Effector CD4-positive, alpha-beta T cell (primary cell): ENCODE data around the gene ZNF664.

Experiments used
- DNase-seq: peaks from one replicate; pipeline ENCODE4 v3.0.0-alpha.2; 2020

ZNF664 gene

DNA sequence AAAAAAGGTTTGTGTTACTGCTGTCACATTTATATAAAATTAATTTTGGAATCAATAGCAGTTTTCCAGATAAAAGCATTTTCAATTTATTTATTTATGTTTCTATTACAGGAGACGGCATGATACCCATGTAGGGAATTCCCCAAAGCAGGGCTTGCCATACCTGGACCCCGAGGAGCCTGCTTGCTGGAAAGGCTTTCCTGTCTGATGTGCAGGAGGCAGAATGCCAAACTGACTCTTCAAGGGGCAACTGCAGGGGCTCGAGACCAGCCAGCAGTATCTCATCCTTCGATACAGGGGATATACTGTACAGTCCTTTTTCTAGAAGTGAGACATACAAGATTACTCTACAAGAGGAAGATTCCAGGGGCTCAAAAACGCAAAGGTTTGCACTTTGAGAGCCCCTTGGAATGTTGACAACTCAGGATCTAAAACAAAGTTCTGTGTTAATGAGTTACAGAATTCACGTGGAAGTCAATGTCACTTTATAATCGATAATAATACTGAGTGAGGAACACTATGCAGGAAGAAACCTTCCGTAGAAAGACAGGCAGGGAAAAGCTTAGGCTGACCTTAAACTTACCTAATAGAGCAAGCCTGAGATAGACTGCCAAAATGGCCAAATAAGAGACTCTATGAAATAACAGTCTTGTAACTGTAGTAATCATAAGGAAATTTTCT is 38.6 kb downstream of the ZNF664 start:
- no peak for DNase-seq

DNA sequence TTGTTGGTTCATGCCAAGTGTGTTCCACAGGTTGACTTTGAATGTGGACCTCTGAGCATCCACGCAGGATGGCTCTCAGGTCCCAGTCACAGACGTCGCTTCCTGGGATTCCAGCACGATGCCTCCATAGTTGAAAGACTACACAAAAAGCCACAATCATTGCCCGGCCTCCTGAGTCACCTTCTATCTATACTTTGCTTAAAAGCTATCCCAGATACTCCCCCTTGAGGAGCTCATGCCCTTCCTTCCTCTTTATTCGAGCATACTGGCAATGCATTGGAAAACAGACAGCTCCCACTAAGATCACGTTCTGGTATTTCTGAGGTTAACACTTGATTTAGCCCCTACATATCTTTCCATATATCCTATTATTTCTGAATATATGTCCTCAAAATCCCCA is 40.1 kb downstream of the ZNF664 start:
- DNase-seq, result no peak

DNA sequence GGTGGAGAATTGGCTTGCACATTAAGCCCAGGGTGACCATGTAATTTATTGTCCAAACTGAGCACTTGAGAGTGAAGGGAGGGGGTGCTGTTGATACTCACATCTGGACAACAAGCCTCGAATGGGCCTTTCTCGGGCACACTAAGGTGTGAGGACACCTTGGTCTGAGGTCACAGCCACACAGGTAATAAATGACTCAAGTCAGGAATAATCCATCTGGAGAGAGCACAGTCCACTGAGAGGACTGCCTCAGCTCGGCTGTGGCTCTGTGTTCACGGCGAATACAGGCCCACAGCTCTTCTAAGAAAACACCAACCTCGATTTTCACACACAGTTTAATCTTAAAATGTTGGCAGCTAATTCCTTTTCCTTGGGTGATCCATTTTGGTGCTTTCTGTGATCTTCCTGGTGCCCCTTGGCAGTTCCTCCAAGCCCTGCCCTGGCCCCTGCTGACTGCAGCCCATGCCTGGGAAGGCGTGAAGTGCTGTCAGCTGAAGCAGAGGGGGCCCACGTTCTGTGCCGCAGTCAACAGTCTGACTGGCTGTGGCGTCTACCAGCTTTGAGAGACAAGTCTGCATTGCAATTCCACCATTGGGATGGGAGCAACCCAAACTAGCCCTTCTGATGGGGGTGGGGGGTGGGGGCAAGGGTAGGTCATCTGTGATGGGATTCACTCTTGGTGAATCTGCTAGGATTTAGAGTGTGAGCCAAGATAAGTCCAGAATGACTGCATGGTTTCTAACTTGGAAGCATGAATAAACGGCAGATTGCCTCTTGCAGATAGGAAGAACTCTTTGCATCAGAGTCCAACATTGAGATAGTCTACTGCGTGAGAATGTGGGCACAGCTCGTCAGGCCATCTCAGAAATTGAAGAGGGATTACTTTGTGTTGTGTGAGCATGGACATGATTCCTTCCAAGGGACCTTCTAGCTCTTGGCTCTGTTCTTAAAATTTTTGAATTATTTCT is 42.8 kb downstream of the ZNF664 start:
- no peak for DNase-seq

DNA sequence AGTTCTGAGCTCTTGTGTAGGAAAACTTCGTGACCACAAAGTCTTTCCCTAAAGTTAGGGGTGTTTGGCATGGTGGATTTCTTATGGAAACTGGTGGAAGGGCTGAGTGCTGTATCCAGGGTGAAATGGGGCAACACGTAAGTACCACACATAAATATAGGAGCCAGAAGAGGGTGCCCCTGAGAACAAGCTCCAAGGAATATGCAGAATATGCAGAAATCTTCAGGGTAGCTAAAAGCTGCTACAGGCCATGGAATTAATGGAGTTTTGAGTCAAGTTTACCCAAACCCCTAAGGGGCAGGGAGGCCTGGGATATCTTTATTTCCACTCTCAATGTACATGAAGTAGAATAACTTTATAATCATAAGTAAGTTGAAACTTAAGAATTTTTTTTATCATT is 44.0 kb downstream of the ZNF664 start:
- DNase-seq, result no peak

DNA sequence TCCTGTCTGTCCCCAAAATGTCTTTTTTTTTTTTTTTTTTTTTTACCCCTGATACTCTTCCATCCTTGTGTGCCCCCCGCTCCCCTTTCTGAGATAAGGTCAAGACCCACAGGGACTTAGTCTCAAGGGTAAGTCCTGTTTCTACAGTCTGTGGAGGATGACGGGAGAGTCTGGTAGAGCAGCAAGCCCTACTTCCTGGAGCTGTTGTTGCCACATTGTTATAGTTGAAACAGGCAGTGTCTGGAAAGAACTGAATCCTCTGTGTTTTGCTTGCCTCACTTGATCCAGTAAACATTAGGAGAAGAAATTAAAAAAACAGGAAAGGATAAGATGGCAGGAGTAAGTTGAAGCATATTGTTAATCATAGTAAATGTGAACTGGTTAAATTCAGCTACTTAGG is 45.5 kb downstream of the ZNF664 start:
- no peak for DNase-seq

DNA sequence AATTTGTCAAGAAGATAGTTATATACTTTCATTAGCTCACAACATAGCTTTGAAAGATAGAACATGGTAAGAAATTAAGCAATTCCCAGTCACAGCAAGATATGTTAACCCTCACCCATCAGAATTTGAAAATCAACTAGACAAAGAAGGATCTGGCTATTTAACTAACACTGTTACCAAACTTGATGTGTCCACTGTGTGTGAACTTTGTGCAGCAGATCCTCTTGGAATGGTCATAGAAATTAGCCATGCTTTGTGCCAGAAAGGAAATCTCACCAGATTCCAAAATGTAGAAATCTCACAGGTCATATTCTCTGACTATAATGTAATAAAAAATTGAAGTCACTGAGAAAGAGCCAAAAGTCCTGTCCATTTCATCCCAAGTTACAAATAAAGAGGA is 46.1 kb downstream of the ZNF664 start:
- DNase-seq, result no peak

DNA sequence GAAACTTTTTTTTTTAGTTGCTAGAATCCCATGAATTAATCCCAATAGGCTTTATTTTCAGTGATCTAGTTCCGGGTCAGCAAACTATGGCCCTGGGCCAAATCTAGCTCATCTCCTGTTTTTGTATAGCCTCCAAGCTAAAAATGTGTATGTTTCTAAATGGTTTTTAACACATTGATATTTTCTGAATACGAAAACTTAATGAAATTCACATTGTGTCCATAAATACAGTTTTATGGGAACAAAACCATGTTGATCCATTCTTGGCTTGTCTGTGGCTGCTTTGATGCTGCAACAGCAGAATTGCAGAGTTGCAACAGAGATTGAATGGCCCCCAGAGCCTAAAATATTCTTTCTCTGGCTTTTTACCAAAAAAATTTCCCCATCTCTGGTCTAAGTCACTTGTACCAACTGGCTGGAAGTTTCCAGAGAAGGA is 47.5 kb downstream of the ZNF664 start:
- no peak for DNase-seq

DNA sequence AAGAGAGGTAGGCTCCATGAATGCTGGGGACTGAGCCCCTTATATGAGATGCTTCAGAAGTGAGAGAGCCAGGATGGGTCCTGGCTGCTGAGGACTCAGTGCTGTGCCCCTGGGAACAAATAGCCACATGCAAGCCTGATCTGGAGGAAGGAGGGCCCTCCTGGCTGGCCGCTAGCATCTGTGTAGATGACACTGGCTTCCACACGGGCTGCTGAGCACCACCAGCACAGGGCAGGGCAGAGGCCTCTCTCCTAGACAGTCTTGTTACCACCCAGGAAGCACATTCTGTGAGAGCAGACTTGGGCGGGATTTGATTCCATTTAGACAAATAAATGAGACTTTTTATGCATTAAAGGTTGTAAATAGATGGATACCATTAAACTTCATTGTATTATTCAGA is 48.0 kb downstream of the ZNF664 start:
- DNase-seq, result no peak

DNA sequence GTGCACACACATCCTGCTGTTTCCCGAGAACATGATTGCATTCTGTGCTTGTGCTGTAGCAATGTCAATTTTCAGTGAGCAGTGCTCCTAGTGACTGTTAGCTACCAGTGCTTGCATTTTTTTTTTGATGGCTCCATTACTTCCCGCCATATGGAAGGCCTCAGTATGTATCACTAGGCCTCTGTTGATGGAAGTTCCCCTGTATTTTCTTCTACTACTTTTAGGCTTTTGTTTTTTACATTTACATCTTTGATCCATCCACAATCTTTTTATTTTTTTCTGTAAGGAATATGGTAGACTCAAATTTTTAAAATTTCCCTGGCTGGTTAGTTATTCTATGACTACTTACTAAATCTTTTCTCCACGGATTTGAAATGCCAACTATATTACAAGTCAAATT is 49.1 kb downstream of the ZNF664 start:
- DNase-seq, result no peak

DNA sequence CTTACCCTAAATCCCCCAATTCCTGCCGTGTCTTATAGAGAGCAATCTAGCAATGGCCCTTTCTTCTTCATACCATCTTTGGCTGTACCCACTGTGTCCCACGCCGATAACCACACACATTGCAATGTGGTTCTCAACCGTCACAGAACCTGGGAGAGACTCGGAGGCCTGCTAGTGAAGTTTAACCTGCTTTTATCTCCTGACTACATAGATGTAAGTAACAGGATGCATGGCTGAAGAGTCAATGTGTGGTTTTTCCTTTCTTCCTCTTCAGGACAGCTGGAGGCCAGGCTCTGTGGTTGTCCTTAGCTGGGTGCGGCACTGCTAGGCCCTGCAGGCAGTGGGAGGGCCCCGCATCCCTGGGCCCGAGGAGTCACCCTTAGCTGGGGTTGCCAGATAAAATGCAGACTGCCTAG is 51.3 kb downstream of the ZNF664 start:
- DNase-seq, result no peak

DNA sequence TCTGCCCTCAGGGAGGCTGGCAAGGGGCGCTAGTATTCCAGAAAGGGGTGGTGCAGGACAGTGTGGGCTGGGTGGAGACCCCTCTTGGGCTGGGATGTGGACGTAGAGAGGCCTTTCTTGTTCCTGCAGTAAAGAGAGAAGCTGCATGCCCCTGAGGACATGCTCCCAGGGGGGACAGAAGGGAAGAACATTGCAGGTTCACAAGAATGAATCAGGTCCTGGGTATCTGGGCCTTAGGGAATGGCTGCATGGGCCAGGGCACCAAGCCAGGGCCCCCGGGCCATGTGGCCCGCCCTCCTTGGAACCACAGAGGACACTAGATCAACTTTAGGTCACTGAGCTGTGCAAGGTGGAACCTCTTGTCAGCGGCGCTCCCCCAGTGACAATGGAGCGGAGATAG is 51.8 kb downstream of the ZNF664 start:
- no peak for DNase-seq

DNA sequence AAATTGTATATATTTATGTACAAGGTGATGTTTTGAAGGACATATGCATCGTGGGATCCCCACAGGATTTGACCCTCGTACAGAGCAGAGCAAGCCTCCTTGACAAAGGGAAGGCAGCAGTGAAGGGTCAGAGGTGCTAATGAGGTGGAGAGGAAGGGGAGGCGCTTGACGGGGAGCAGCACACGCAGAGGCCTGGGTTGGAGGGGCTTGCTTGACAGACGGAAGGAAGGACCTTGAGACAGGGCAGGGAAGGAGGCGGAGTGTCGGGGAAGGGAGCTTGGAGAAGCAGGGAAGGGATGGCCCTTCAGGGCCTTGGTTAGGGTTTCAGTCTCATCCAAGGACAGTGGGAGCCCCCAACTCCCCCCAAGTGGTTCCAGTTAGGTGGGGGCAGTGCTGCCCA is 52.6 kb downstream of the ZNF664 start:
- no peak for DNase-seq

DNA sequence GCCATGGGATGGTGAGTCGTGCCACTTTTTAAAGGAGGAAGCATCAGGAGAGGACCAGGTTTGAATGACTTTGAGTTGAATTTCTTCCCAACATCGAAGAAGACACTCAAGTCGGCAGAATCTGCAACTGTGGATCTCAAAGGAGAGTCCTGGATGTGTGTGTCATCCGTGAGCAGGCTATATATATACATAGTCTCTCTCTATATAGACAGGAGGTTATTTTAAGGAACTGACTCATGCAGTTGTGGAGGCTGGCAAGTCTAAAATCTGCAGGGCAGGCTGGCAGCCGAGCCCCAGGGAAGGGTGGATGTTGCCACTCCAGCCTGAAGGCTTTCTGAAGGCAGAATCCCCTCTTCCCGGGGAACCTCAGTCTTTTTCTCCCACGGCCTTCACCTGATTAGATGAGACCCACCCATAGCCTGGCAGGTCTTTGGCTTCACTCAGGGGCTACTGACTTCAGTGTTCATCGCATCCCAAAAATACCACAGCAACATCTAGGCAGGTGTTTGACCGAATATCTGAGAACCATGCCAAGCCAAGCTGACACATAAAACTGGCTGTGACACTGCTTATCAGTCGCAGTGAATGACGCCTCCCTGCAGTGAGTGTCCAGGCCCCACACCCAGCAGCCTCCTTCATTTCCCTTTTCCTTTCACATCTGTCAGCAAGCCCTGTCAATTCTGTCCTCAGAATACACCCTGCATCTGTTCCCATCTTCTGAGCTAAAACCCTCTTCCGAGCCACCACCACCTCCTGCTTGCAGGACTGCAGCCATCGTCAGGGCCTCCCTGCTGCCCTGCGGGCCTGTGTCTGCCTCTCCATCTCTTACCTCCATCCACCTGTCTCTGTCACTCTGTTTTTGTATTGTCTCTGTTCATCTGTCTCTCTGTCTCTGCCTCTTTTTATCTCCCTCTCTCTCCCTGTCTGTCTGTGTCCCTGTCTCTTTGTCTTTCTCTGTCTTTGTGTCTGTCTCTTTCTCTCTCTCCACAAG is 54.0 kb downstream of the ZNF664 start:
- DNase-seq, result no peak

DNA sequence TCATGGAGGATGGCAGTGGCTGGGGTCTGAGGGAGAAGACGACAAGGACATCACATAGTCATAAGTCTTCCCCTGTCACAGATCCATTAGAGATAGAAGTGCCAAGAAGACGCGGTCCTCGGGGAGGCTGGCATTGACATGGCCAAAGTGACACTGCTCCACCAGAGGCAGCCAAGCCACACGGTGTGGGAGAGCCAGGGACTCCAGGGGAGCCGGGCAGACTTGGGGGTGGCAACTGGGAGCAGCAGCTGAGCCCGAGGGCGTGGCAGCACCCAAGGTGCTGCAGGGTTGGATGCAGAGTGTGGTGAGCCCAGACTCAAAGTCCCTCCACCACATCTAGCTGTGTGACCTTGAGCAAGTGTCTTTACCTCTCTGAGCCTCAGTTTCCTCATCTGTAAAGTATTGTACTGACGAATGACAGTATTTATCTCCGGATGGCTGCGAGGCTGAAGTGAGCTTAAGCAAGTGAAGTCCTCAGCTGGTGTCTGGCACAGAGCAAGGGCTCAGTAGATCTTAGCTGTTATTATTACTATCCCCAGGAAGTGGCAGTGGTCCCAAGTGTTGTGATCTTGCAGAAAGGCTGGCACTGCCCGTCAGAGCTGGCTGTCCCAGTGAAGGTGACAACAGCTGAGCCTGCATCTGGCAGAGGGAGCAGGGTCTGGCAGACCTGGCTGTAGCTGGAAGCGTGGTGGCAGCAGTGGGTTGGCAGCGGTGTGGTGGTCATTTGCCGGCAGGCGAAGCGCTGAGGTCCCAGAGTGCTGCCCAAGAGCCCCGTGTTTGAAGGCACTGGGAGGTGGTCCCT is 54.9 kb downstream of the ZNF664 start:
- no peak for DNase-seq

DNA sequence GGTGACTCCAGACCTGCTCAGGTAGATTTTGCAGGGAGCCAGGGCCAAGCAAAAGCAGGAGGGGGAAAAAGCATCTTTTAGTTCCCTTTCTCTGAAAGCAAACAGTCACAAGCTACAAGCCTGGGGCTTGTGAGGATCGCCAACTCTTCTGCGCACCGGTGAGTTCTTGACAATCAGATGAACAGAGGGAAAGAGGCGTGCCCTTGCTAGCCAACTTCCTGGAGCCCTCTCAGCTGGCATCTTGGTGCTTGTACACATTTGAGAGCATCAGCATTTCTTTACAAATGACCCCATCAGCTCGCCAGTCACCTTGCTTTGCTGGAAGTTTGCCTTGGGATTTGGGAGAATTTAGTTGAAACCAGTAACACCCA is 55.5 kb downstream of the ZNF664 start:
- no peak for DNase-seq

DNA sequence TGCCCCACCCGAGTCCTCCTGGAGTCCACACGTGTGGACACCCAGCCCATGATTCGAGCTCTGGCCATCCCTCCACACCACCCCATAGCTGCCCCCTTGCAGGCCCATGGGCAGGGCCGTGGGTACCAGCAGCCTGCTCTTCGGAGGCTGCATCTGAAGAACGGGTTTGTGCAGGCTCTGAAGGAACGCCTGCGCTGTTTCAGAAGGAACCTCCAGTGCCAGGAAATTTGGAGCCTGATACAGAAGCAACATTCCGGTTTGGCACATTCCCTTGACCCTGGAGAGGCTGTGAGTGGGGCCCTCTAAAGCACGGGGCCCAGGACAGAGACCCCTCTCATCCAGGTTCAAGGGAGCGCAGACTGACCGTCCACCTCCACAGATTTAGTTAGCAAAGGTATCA is 57.0 kb downstream of the ZNF664 start:
- no peak for DNase-seq

DNA sequence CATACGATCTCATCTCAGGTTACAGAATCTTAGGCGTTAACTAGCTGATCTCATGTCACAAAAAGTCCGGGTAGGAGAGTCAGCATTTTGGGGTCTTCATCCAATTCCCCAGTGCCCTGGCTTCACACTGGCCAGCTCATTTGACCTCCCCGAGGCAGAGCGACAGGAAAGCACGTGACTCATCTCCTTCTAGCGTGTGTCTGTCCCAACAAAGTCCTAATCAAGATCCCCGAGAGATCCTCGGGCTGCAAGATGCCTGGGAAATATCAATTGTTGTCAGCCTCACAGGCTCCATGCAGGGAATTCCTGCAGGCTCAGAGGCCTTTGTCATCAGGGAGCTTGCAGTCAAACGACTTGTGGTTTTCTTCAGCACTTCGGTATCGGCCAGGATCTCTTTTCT is 57.5 kb downstream of the ZNF664 start:
- no peak for DNase-seq

DNA sequence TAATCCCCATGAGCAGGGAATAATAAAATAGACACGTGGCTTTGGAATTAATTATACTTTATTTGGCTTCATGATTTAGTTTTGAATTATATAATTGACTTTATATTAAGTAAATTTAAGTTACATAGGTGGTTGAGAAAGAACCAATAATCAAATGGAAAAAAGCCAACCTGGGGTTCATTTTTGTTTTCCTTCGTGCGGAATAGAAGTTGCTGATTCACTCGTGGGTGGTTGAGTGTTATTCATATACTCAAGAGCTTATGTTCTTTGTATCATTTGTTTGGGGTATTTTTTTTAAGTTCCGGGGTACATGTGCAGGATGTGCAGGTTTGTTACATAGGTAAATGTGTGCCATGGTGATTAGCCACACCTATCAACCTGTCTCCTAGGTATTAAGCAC is 58.0 kb downstream of the ZNF664 start:
- no peak for DNase-seq

DNA sequence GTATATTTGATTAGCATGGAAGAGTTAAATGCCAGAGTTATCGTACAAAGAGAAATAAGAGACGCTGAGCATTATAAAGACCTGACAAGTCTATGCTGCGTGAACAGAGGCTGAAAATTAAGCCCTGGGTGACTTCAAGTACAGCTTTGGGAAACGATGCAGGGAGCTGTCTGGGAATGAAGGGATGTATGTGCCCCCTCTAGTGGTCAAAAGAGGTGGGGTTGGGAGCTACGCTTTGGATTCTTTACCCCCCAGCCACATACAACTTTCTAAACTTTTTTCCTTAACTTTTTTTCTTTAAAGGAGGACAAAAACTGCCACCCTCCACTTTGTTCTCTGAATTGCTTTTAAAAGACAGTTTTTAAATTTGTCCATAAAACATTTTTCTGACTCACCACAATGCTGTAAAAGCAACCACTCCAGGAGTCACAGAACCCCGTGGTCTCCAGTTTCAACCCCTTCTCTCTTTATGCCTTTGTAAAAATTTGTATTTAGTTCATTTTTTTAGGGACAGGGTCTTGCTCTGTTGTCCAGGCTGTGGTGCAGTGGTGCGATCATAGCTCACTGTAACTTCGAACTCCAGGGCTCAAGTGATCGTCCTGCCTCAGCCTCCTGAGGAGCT is 59.4 kb downstream of the ZNF664 start:
- DNase-seq, result no peak

DNA sequence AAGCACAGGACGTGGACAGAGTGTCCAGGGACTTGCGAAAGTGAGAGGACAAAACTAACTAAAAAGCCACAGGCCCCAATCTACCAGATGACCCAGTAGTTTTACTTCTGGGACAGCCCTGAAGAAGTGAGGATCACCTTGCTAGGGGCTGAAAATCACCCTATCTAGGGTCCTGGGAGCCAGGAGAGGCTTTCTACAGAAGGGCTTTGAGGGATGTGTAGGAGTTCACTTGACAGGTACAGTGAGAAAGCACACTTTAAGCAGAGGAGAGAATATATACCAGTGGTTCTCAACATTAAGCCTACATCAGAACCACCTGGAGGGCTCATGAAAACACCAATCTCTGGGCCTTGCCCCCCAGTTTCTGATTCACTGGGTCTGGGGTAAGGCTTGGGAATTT is 60.8 kb downstream of the ZNF664 start:
- no peak for DNase-seq

DNA sequence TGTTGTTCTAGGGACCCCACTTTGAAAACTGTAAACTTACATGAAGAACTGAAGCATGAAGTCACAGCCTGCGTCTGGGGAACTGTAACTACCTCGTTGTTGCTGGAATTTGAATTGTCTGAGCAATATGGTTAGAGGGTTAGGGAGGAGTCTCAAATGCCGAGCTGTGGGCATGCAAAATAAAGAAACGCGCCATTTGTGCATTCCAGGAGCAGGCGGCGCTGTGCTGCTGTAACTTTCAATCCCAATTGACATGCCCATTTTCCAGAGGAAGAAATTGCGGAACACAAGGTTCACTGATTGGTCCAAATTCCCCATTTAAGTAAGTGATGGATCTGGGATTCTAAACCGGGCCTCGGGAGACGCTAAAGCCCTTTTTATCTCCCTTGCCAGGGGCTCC is 61.3 kb downstream of the ZNF664 start:
- DNase-seq, result no peak

DNA sequence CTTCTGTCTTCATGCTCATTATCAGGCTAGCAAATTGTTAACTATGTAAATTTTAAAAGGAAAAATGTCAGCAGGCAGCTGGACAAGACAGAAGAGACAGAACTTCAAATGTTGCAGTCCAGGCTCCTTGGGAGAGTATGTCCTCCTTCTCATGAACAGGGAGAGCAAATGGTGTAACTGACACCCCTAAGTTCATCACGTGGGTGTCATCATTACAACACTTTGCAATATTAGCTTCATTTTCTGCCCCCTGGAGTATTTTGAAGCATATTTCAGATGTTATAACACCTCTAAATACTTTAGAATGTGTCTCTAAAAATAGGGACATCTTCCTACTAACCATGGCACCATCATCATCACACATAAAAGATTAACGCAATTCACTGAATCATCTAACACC is 62.1 kb downstream of the ZNF664 start:
- DNase-seq, result no peak
